Keratinocyte (primary cell): Measurements from ENCODE around the gene BET1L. TPM values are rescaled to one million over a fixed set of nuclear protein-coding genes. Genes with fewer than 3 reads are reported as not detected.

Experiments
- DNase-seq: peaks from one replicate; pipeline ENCODE4 v3.0.0-alpha.2; 2011; ENCODE audit warnings: low read depth, missing footprints, low spot score
- FAIRE-seq: peaks from 2 replicates; lab custom pipeline; 2011; peaks lifted over from hg19 to GRCh38; lab: Jason Lieb, UNC
- H2AFZ ChIP-seq: 2 replicates; pipeline ENCODE4 v1.6.0; 2012; ENCODE audit warnings: low read length, control low read depth, inconsistent platforms; ENCODE audit not compliant: control insufficient read depth
- H3K27ac ChIP-seq: 2 replicates; pipeline ENCODE4 v1.5.1; 2011; ENCODE audit warnings: low read length; ENCODE audit not compliant: control insufficient read depth, insufficient read depth
- H3K27me3 ChIP-seq: 3 replicates; pipeline ENCODE4 v1.6.0; 2011; ENCODE audit warnings: low read length; ENCODE audit not compliant: control insufficient read depth, insufficient read depth; ENCODE audit errors: extremely low read depth
- H3K36me3 ChIP-seq, 2 experiments: 2 replicates in 1 of 2; 3 replicates in 1 of 2; pipeline ENCODE4 v1.5.1; 2011; ENCODE audit warnings: low read length in 2 of 2, mild to moderate bottlenecking in 1 of 2; ENCODE audit not compliant: control insufficient read depth in 2 of 2, insufficient read depth in 2 of 2; ENCODE audit errors: extremely low read depth in 1 of 2
- H3K4me1 ChIP-seq: 3 replicates; pipeline ENCODE4 v1.5.1; 2011; ENCODE audit warnings: low read length; ENCODE audit not compliant: control insufficient read depth, insufficient read depth; ENCODE audit errors: extremely low read depth
- H3K4me2 ChIP-seq: 3 replicates; pipeline ENCODE4 v1.6.0; 2011; ENCODE audit warnings: low read depth, low read length; ENCODE audit not compliant: control insufficient read depth, insufficient read depth; ENCODE audit errors: extremely low read depth
- H3K4me3 ChIP-seq, 3 experiments: fragments of 200-600 bp in 1 of 3; sonication (generic) in 1 of 3; 2 replicates in 2 of 3; 3 replicates in 1 of 3; pipeline ENCODE4 v1.5.1; 2011 to 2016; ENCODE audit warnings: low read length in 3 of 3, mild to moderate bottlenecking in 3 of 3, control low read depth in 2 of 3, inconsistent platforms in 1 of 3, low read depth in 1 of 3, mixed read lengths in 1 of 3, mixed run types in 1 of 3, moderate library complexity in 1 of 3; ENCODE audit not compliant: control insufficient read depth in 2 of 3, insufficient read depth in 2 of 3; ENCODE audit errors: extremely low read depth in 1 of 3
- H3K79me2 ChIP-seq: 2 replicates; pipeline ENCODE4 v1.6.0; 2012; ENCODE audit warnings: low read length; ENCODE audit not compliant: control insufficient read depth, insufficient read depth
- H3K9ac ChIP-seq: 3 replicates; pipeline ENCODE4 v1.6.0; 2011; ENCODE audit warnings: low read length; ENCODE audit not compliant: control insufficient read depth, insufficient read depth; ENCODE audit errors: extremely low read depth
- H3K9me1 ChIP-seq: 3 replicates; pipeline ENCODE4 v1.6.0; 2011; ENCODE audit warnings: low read length; ENCODE audit not compliant: control insufficient read depth, insufficient read depth; ENCODE audit errors: extremely low read depth
- H3K9me3 ChIP-seq: 2 replicates; pipeline ENCODE4 v1.5.1; 2012; ENCODE audit warnings: low read depth, low read length; ENCODE audit not compliant: control insufficient read depth
- H4K20me1 ChIP-seq: 3 replicates; pipeline ENCODE4 v1.6.0; 2011; ENCODE audit warnings: low read length; ENCODE audit not compliant: control insufficient read depth, insufficient read depth; ENCODE audit errors: extremely low read depth
- EZH2 ChIP-seq: IDR thresholded peaks from one replicate; pipeline ENCODE4 v1.6.1; 2012; ENCODE audit warnings: inconsistent platforms, mild to moderate bottlenecking, low read length, moderate library complexity
- dilution Hi-C: fragments of 300-500 bp; cut with MboI; formaldehyde crosslinking; loops from one replicate; pipeline ENCODE4 v1.7.0; 2020; ENCODE audit warnings: low sequenced_read_pairs; ENCODE audit not compliant: extremely low pct_ligation_motif_present
- polyA plus RNA-seq, 5 experiments: library from polyadenylated mRNA; depleted of rRNA in 3 of 5; stranded (reverse) in 3 of 5; stranded (forward) in 1 of 5; unstranded in 1 of 5; fragments of >200 nt; gene quantifications; 1 replicate in 1 of 5; 2 replicates in 3 of 5; 3 replicates in 1 of 5; pipeline versions ENCODE4 v1.2.1 to v1.2.3, GENCODE V29; 2011 to 2012; ENCODE audit warnings: missing spikeins in 2 of 5, low read depth in 1 of 5, low replicate concordance in 1 of 5
- TF ChIP-seq, protein P1 (sequence below), 3 experiments: IDR thresholded peaks in 1 of 3; conservative IDR thresholded peaks in 1 of 3; optimal IDR thresholded peaks in 1 of 3; 2 replicates in 2 of 3; 3 replicates in 1 of 3; pipeline versions ENCODE3 to v1.5.1; 2011; ENCODE audit warnings: low read length in 3 of 3, mild to moderate bottlenecking in 3 of 3, moderate library complexity in 2 of 3, control low read depth in 1 of 3, inconsistent platforms in 1 of 3; ENCODE audit not compliant: insufficient read depth in 2 of 3; ENCODE audit errors: extremely low read depth in 1 of 3

BET1L gene
- polyA plus RNA-seq, 1 donor (not counting 4 experiments of a cell fraction or from before 2014, with no cell fraction given), result 27.0 TPM

DNA sequence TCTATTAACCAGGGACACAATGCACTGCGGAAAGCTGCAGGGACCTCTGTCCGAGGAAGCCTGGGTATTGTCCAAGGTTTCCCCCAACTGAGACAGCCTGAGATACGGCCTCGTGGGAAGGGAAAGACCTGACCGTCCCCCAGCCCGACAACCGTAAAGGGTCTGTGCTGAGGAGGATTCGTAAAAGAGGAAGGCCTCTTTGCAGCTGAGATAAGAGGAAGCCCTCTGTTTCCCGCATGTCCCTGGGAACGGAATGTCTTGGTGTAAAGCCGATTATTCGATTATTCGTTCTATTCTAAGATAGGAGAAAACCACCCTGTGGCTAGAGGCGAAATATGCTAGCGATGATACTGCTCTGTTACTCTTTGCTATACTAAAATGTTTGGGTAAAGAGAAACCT is 5.2 kb downstream of the BET1L start:
- dilution Hi-C loops, result no loop called here
- Histone ChIP-seq H3K27me3 (no peaks in the 10 kb centered on the region), H4K20me1 (peaks cover 8% of the 10 kb centered on the region), H3K36me3 (peaks cover 27% of the 10 kb centered on the region in 2 experiments), H3K4me2 (no peak overlapping the region), H3K9me3 (no peaks in the 10 kb centered on the region), H3K79me2 (peaks cover 36% of the 10 kb centered on the region), H2AFZ (no peak overlapping the region), H3K4me1 (peaks cover 8% of the 10 kb centered on the region), H3K9me1 (peaks cover 2% of the 10 kb centered on the region), H3K4me3 (no peak overlapping the region), H3K9ac (no peak overlapping the region), H3K27ac (no peak overlapping the region)
- no peak for TF ChIP-seq EZH2
- TF ChIP-seq, protein P1, sequence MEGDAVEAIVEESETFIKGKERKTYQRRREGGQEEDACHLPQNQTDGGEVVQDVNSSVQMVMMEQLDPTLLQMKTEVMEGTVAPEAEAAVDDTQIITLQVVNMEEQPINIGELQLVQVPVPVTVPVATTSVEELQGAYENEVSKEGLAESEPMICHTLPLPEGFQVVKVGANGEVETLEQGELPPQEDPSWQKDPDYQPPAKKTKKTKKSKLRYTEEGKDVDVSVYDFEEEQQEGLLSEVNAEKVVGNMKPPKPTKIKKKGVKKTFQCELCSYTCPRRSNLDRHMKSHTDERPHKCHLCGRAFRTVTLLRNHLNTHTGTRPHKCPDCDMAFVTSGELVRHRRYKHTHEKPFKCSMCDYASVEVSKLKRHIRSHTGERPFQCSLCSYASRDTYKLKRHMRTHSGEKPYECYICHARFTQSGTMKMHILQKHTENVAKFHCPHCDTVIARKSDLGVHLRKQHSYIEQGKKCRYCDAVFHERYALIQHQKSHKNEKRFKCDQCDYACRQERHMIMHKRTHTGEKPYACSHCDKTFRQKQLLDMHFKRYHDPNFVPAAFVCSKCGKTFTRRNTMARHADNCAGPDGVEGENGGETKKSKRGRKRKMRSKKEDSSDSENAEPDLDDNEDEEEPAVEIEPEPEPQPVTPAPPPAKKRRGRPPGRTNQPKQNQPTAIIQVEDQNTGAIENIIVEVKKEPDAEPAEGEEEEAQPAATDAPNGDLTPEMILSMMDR (optimal IDR thresholded peaks at IDR 0.05 in 1 of 3, IDR thresholded peaks at IDR 0.05 in 1 of 3, conservative IDR thresholded peaks at IDR 0.05 in 1 of 3; ENCODE audit: extremely low read depth in 1 of 3, insufficient read depth in 2 of 3, low read length in 3 of 3), result no peak
- no peak for FAIRE-seq
- DNase-seq, result no peak

DNA sequence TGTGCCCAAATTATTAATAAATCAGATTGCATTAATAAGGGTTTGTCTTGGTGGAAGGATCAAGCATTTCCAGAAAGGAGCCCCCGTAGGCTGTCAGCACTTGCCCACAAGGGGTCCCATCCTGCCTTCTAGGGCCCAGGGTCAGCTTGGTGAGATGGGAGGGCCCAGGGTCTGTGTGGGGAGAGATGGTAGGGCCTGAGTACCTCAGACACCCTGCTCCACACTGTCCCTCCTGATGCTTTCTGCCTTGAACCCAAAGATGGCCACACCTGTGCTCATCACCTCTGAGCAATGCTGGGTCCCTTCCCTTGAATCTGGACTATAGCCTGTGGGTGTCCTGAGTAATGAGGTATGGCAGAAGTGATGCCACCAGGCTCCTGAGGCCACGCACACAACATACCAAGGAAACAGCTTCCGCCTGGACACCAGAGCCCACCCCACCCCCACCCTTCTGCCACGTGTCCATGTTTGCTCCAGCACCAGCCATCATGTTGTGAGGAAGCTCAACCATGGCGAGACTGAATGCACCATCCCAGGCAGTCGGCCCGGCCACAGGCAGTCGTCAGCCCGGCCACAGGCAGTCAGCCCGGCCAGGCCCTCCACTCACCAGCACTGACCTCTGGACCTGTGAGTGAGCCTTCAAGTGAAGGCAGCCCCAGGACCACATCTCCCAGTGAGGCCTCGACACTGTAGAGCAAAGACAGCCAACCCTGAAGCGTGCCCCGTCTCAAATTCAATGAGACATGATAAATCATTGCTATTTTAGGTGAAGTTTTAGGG is 6.8 kb downstream of the BET1L start:
- dilution Hi-C loops, result no loop called here
- Histone ChIP-seq H3K36me3 (peaks cover 19 to 25% of the 10 kb centered on the region in 2 experiments), H3K4me3 (no peak overlapping the region), H2AFZ (no peak overlapping the region), H3K9me1 (no peaks in the 10 kb centered on the region), H4K20me1 (peaks cover under 1% of the 10 kb centered on the region), H3K27ac (no peak overlapping the region), H3K9ac (no peak overlapping the region), H3K4me2 (no peak overlapping the region), H3K9me3 (no peaks in the 10 kb centered on the region), H3K79me2 (peaks cover 20% of the 10 kb centered on the region), H3K27me3 (no peaks in the 10 kb centered on the region), H3K4me1 (no peaks in the 10 kb centered on the region)
- DNase-seq (no peak), FAIRE-seq (no peak)
- TF ChIP-seq, protein P1 (optimal IDR thresholded peaks at IDR 0.05 in 1 of 3, IDR thresholded peaks at IDR 0.05 in 1 of 3, conservative IDR thresholded peaks at IDR 0.05 in 1 of 3; ENCODE audit: extremely low read depth in 1 of 3, insufficient read depth in 2 of 3, low read length in 3 of 3), result no peak
- TF ChIP-seq EZH2, result no peak
